ENCODE data around the gene TM4SF20.
"Not testable (repeated sequence)": the region's sequence is repeated elsewhere in the genome, so short reads cannot be mapped to it uniquely, and the experiment has no call there.

The TM4SF20 gene

DNA sequence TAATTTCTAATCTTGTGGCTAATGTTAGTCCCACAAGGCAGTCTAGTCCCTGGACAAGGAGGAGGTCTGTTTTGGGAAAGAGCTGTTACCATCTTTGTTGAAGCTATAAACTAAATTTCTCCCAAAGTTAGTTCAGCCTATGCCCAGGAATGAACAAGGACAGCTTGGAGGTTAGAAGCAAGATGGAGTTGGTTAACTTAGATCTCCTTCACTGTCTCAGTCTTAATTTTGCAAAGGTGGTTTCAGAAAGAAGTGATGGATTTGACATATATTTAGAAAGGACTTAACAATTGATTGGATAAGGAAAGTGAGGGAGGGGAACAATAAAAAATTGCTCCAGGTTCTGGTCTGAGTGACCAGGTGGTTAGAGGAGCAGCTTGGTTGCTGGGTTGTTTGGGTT, 23.2 kb upstream of the TM4SF20 start:
- DNase-seq, result no peak
- in situ Hi-C loops (cut with MboI; ENCODE audit: low pct_unique_long_range_greater_than_20kb, low sequenced_read_pairs), result loop anchor here (25.0 kb wide), 1 partner anchor 265 kb away; no protein-coding TSS in a partner anchor

DNA sequence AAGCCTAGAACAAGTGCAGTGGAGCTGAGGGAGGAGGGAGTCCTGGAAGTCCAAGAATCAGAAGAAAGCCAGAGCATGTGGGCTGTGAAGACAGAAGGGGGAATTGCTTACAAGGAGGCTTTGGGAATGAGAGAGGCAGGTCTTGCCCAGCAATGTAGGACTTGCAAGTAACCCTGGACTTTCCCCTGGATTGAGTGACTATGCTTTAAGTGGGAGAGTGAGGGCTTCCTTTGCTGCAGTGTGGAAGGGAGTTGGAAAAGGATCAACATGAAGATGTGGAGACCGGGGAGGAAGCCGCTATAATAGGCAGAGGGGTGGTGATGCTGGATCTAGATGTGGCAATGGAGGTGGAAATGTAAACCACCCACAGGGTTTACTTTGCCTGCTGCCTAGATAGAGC, 22.4 kb upstream of the TM4SF20 start:
- no peak for DNase-seq
- in situ Hi-C loops (cut with MboI; ENCODE audit: low pct_unique_long_range_greater_than_20kb, low sequenced_read_pairs), result loop anchor here (25.0 kb wide), 1 partner anchor 264 kb away; no protein-coding TSS in a partner anchor

DNA sequence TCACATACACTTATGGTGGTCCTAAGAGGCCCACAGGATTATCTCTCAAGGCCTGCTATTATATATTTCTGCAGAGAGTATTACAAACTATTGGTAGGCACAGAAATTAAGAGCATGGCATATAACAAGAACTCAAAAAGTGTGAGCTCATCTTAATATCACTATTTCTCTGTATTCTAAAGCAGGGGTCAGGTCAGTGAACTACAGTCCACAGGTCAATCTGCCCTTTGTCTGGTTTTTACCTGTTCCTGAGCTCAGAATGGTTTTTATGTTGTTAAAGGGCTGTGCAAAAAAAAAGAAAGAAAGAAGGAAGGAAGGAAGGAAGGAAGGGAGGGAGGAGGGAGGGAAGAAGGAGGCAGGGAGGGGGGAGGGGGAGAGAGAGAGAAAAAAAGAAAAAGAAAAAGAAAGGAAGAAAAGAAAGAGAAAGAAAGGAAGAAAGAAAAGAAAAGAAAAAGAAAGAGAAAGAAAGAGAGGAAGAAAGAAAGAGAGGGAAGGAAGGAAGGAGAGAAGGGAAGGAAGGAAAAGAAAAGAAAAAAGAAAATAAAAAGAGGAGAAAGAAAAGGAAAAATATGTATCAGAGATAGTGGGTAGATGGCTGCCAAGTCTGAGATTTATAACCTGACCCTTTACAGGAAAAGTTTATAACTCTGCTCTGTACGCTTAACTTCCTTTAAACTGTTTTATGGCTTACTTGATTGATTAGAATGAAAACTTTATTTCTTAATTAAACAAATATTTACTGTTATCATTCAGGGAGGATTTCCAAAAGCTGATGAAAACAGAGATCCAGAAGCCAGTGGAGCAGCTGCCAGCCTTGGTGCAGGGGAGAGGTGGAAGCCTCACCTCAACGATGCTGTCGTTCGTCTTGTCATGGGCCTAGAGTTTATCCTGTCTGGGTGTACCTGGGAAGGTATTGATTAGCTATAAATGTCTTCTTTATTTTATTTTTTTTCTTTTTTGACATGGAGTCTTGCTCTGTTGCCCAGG, 19.9 kb upstream of the TM4SF20 start:
- no peak for DNase-seq

DNA sequence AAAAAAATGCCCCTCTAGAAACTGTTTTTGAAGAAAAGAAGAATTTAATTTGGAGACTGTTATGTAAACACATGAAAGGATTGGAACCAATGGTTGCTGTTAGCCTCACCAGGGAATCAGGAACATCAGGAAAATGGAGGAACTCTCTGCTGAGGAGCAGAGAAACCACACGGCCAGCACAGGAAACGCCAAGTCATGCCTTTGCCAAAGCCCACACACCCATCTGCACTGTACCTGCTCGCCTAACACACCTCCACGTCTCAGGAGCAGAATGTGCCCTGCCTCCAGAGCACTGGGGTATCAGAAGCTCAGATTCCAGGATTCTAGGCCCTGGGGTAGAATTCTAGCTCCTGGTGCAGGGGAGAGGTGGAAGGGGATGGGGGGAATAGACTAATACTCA, 18.5 kb upstream of the TM4SF20 start:
- in situ Hi-C loops (cut with MboI; ENCODE audit: low pct_unique_long_range_greater_than_20kb, low sequenced_read_pairs), result no loop called here
- no peak for DNase-seq

More for the DNA sequence above, 19.9 kb upstream of the TM4SF20 start:
- in situ Hi-C loops (cut with MboI; ENCODE audit: low pct_unique_long_range_greater_than_20kb, low sequenced_read_pairs), result no loop called here

DNA sequence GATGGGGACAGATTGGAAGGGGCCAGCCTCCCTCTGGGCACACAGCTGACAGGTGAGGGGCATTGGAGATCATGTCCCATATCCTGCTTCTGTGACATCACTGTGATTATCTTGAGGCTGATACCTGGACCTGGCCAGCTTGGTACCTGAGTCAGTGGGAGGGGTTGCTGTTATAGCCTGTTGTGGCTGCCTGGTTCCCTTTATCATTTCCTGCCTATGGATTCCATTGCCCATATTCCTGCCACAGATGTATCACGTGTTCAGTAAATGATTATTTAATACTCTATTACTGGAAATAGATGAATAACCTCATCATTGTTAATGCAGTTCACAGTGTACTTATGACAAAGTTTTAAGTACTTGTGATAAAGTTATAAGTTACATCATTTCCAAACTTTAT, 16.4 kb upstream of the TM4SF20 start:
- in situ Hi-C loops (cut with MboI; ENCODE audit: low pct_unique_long_range_greater_than_20kb, low sequenced_read_pairs), result no loop called here

DNA sequence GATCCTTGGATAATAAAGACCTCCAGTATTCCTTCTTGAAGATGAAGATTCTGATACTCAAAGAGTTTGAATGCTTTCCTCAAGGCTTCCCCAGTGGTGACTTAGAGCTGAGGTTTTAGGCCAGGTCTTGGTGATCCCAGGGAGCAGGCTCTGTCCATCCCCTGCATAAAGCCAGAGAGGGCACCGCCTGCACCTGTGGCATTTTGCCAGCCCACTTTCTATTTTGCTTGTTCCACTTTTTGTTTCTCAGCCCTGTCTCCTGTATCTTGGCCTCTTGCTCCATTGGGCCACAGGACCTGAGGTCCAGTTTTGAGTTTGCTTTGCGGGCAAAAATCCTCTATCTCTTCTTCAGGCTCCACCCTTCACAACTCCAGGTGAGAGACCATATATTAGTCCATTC, 15.3 kb upstream of the TM4SF20 start:
- no peak for DNase-seq
- in situ Hi-C loops (cut with MboI; ENCODE audit: low pct_unique_long_range_greater_than_20kb, low sequenced_read_pairs), result no loop called here

More for the DNA sequence above, 16.4 kb upstream of the TM4SF20 start:
- no peak for DNase-seq

DNA sequence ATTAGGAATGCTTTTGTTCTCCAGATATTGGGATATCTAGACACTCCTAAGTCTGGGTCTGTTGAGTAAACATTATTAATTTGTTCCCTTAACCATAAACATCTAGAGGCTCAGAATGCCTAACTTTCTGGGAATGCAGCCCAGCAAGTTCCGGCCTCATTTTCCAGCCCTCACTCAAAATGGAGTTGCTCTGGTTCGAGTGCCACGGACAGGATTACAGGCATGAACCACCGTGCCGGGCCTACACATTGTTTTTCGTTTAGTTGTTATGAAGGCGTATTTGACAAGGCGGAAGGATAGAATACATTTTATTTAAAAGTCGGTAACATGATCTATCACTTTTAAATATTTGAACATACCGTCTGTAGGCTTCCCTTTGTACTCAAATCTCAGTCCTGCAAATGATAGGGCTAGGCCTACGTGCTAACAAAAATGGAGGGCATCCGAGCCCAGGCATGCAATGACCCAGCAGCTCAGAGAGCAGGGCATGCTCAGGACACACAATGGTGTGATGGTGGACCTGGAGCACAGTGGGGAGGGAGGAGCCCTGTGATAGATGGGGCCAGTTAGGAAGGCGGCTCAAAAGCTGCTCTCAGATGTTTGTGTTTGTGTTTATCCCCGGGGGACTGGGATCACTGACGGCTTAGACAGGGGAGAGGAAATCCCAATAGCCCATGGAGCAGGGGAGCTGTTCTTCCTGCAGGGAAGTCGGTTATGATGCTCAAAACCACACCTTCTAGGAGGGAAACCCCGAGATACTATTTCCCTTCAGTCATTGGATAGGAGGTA, 11.6 kb upstream of the TM4SF20 start:
- in situ Hi-C loops (cut with MboI; ENCODE audit: low pct_unique_long_range_greater_than_20kb, low sequenced_read_pairs), result no loop called here
- no peak for DNase-seq

DNA sequence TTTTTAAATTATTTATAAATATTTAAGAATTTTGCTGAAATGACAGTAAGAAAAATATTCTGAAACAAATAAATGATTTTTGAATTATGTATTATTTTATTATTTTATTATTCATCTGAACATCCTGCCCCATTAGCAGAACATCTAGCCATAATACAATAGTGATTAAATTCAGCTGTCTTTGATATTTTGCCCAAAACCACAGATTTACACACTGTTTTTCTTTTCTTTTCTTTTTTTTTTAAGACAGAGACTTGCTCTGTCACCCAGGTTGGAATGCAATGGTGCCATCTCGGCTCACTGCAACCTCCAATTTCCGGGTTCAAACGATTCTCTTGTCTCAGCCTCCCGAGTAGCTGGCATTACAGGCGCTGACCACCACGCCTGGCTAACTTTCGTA, 10.6 kb upstream of the TM4SF20 start:
- DNase-seq, result no peak
- in situ Hi-C loops (cut with MboI; ENCODE audit: low pct_unique_long_range_greater_than_20kb, low sequenced_read_pairs), result no loop called here

DNA sequence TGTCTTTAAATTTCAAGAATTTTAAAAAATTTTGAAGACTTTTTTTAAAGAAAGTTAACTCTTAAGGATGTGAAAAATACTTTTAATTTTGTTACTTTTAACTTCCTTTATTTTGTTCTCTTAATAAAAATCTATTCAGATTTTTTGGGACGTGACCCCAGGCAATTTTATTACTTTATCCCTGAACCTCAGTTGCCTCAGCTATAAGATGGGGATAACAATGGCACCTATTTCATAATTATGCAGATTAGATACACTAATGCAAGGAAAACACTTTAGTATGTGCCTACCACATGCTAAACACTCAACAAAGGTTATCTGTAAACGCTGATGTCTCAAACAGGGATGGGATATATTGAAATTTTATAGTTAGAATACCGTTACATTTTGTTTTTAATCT, 10.1 kb upstream of the TM4SF20 start:
- no peak for DNase-seq
- in situ Hi-C loops (cut with MboI; ENCODE audit: low pct_unique_long_range_greater_than_20kb, low sequenced_read_pairs), result no loop called here

DNA sequence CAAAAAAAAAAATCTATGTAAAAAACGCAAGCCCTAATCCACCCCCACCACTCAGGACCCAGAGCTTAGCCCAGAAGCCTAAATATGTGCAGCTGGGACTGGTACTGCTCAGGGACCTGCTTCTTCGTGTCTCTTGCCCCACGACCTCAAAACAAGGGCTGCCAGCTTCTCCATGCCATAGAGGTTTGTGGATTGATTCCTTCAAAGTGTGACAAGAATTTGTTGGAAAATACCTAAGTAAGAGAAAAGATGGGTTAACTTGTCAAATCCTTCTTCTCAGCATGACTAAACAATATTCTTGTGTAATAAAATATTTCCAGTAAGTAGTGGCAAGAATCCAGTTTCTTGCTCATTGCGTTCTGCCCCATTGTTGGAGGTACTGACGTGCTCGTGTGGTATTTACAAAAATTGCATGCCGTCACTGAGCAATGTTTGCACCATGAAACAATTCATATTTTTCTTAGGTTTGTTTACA, 9.5 kb upstream of the TM4SF20 start:
- DNase-seq, result no peak
- in situ Hi-C loops (cut with MboI; ENCODE audit: low pct_unique_long_range_greater_than_20kb, low sequenced_read_pairs), result no loop called here

DNA sequence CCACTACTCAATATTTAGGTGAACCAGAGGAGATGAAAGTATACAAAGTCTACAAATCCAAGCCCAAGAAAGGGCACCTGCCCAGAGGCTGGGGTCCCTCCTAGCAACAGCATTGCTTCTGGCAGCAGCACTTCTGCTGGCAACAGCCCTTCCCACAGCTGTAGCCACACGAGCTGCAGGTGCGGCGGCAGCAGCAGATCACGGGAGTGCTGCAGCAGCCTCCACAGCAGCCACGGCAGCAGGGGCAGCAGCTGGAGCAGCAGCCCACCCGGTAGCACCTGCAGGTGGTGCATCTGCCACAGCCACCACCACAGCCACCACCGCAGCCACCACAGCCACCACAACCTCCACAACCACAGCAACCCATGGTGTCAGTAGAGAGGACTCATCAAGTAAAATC, 8.5 kb upstream of the TM4SF20 start, which contains the start of gene SCYGR1:
TSS of gene SCYGR1 (minus strand) at position 367 of the 400 bp plus-strand sequence. CDS start at position 367, 0 bp downstream.
- DNase-seq; in situ Hi-C loops (cut with MboI; ENCODE audit: low pct_unique_long_range_greater_than_20kb, low sequenced_read_pairs): not testable (repeated sequence)

DNA sequence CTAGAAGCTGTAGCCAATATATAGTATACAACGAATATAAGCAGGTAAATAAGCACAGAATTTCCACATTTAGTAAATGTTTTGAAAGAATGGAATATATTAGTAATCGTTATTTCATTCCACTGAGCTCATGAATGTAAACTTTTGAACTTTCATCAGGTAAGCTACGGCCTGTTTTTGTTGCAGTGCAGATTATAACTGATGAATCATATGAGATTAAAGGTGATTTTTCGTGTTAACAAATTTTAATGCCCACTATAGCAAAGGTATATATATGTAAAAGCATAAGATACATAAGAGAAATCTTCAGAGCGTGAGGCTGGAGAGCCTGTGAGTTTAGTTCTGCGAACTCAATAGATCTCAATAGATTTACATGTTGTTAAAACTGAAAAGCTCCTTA, 7.5 kb upstream of the TM4SF20 start:
- in situ Hi-C loops (cut with MboI; ENCODE audit: low pct_unique_long_range_greater_than_20kb, low sequenced_read_pairs), result no loop called here
- DNase-seq, result no peak

DNA sequence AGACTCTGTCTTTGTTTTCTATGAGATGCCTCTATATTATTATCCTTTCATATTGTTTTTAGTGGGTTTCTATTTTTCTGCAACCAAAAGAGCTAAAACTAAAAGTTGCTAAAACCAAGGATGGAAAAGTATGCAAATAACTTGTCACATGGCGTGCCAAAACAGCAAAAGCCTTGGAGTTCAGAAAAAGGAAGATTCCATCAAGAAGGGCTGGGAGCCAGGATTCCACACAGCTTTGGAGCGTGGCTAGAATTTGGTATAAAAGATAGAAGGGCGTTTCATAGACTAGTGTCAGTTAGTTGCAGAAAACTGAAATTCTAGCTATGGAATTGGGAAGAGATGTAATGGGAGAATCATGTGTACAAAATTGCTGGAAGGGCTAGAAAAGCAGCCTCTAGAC, 4.6 kb upstream of the TM4SF20 start:
- no peak for DNase-seq

DNA sequence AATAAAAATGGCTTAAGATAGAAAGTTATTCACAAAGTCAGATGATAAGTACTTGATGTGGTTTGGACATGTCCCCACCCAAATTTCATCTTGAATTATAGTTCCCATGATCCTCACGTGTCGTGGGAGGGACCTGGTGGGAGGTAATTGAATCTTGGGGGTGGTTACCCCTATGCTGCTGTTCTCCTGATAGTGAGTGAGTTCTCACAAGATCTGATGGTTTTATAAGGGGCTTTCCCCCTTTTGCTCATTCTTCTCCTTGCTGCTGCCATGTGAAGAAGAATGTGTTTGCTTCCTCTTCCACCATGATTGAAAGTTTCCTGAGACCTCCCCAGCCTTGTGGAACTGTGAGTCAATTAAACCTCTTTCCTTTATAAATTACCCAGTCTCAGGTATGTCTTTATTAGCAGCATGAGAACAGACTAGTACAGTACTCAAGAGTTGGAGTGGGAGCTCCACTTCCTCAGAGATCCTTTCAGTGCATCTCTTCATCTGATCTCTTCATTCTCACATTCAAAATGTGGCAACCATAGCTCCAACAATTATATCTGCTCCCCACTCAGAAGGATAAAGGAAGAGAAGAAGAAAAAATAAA, 3.2 kb upstream of the TM4SF20 start:
- DNase-seq; in situ Hi-C loops (cut with MboI; ENCODE audit: low pct_unique_long_range_greater_than_20kb, low sequenced_read_pairs): not testable (repeated sequence)

More for the DNA sequence above, 4.6 kb upstream of the TM4SF20 start:
- in situ Hi-C loops (cut with MboI; ENCODE audit: low pct_unique_long_range_greater_than_20kb, low sequenced_read_pairs), result no loop called here

DNA sequence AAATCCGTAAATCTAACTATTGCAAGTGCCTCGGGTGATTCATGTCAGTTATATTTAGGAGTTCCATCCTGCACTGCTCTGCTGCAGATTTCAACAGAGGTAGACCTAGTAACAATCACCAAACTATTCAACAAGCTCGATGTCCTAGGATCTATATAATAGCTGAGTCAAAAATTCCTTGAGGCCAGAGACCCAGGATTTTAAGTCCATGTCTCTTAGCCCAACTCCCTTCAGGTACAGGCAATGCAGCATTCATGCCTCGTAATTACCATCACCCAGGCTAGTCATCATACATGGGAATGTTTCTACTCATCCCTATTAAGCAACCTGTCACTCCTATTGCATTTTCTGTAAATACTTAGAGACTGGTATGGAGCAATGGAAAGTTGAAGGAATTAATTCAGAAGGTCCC, 729 bp downstream of the TM4SF20 start:
- DNase-seq, result no peak
- in situ Hi-C loops (cut with MboI; ENCODE audit: low pct_unique_long_range_greater_than_20kb, low sequenced_read_pairs), result no loop called here

DNA sequence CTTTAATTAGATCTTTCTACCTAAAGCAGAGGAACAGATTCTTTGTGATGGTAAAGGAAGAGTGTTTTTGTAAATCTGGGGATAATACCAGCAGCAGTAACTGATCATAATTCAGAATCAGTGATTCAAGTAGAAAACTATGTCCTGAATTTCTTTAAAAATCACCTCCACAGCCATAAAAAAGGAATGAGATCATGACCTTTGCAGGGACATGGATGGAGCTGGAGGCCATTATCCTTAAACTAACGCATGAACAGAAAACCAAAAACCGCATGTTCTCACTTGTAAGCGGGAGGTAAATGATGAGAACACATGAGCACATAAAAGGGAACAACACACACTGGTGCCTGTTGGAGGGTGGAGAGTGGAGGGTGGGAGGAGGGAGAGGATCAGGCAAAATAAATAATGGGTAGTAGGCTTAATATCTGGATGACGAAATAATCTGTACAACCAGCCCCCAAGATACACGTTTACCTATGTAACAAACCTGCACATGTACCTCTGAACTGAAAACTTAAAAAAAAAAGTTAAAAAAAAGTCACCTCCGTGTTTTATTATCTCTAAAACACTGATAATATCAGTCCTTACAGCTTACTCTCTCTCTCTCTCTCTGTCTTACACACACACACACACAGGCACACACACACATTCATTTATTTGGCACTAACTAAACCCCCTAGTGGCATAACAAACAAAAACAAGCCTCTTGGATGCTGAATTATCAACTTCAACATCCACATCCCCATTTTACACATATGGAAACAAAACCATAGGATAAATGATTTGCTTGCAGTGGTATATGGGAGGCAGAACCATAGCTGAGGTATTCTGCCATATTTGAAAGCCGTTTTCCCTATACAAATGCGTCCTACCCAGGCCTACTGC, 1.4 kb downstream of the TM4SF20 start:
- no peak for DNase-seq
- in situ Hi-C loops (cut with MboI; ENCODE audit: low pct_unique_long_range_greater_than_20kb, low sequenced_read_pairs), result no loop called here

DNA sequence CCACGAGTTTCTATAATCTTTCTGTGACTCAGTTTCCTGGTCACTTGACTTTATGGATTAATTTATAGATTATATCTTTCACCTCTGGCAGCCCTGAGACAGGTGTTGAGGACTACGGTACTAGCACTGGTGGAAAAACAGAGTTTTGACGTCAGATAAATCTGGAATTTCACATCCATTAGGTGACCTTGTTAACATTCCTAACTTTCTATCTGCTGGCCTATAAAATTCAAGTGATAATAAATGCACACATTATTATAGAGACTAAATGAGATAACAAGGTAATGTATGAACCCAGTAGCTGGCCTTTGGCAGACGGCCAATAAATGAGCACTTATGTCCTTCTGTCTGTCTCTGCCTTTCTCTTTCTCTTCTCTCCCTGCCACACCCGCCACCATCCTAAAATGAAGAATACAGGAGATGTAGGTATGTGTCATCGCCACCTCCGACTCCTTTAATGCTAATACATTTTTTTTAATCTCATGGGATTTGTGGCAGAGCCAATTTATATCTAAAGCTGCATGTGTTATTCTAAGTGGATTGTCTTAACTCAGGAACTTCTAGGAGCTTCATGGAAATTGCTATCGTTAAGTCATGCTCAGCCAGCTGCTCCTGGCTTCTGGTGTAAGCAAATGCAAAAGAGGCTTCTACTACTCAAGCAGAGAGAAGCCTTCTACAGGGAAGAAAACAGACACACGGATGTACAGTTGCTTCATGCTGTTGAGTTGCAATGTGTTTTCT, 2.3 kb downstream of the TM4SF20 start:
- in situ Hi-C loops (cut with MboI; ENCODE audit: low pct_unique_long_range_greater_than_20kb, low sequenced_read_pairs), result no loop called here
- DNase-seq, result no peak

DNA sequence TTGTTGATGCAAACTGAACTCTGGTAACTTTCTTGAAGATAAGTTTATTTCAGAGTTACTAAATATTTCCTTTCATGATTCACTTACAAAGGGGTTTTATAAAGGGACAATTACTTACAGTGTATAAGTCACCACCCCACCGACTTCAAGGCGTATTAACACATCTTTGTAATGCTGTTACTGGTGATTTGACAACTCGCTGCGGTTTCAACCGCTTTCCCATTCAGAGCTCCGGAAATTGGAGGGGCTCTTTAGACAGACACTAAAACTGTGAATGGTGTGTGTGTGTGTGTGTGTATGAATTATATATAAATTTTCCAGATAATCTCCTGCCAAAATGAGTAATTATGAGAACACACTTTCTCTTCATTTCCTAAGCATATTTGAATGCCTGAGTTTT, 4.9 kb downstream of the TM4SF20 start:
- in situ Hi-C loops (cut with MboI; ENCODE audit: low pct_unique_long_range_greater_than_20kb, low sequenced_read_pairs), result no loop called here
- DNase-seq, result peak; percentile 49

Data from KBM-7 (cell line).